HG03460 (cell line): ENCODE results near the gene ACBD4.
A peak's percentile ranks its signal among the peaks of the same experiment; 100 is the strongest.

ENCODE experiments used
- ATAC-seq: cut with Tn5 transposase; IDR thresholded peaks from one replicate; pipeline ENCODE4 v1.9.1; 2021; ENCODE audit not compliant: unreplicated experiment

Gene ACBD4

GRCh38 chr17:45150911-45151809 lies 15.7 kb downstream of the ACBD4 start:
- ATAC-seq: no peak

GRCh38 chr17:45155029-45155428 lies 19.5 kb downstream of the ACBD4 start:
- ATAC-seq: no peak

DNA sequence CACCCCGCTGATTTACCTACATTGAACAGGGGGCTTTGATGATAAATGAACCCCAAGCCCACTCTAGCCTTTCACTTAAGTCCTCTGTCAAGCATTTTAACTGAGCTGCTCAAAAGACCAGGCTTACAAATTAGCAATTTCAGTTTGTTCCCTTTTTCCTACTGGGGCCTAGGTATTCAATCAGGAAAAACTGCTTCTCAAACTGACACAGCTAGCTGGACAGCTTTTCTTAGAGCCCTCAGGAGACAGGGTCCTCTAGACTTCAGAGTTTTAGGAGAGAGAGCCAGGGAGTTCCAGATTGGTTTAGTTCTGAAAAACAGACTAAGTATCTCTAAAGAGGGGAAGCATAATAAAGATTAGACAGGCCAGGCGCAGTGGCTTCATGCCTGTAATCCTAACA lies 20.0 kb downstream of the ACBD4 start:
- no peak for ATAC-seq

DNA sequence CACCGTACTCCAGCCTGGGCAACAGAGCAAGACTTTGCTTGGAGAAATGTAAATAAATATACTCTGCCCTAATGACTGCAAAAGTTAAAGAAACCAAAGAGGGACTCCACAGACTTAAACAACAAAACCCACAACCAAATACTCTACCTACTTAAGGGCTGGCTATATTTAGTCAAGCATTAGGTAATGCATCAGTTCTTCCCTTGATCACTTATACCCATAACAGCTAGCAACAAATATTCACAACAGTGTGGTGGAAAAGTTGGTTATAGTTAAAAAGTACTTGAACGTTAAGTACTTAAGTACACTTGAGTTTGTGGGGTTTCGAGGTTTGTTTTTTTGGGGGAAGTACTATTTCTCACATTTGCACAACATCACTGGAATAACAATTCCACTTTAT lies 20.8 kb downstream of the ACBD4 start:
- ATAC-seq: no peak

GRCh38 chr17:45160447-45161287 lies 25.2 kb downstream of the ACBD4 start:
- ATAC-seq: peak; percentile 26

DNA sequence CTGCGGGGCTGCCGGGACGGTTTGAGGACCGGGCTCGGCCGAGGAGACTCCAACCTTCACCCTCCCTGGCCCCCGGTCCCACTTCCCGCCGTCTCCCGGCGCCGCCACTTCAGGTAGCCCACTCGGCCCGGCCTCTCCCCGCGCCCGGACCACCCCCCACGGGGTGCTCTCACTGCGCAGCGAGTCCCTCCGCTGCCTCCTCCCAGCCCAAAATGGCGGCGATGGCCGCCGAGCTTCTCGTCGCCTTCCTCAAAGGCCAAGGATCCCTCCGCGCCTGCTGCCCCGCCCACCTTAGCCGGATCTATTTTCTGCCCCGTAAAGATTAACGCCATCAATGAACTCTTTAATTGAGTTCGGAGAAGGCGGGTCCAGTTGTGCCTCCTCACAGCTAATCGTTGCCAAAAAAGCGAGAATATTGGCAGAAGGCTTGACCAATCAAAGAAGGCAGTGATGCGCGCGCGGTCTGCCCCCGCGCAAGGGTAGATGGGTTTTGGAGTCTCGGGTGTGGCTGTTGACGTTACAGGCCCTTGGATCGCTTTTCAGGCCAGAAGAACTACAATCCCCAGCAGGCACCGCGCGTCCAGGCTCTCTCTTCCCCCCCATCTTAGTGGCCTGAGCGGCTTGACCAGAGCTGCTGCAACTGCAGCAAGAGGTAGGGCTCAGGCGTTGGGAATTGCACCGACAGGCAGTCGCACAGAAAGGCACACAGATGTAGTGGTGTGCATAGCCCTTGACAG lies 26.0 kb downstream of the ACBD4 start, which contains the start of gene HEXIM2:
Gene HEXIM2 (plus strand): TSS at position 588 of the 737 bp plus-strand sequence. CDS start 919 bp downstream, outside the sequence.
- ATAC-seq: peak; percentile 89

DNA sequence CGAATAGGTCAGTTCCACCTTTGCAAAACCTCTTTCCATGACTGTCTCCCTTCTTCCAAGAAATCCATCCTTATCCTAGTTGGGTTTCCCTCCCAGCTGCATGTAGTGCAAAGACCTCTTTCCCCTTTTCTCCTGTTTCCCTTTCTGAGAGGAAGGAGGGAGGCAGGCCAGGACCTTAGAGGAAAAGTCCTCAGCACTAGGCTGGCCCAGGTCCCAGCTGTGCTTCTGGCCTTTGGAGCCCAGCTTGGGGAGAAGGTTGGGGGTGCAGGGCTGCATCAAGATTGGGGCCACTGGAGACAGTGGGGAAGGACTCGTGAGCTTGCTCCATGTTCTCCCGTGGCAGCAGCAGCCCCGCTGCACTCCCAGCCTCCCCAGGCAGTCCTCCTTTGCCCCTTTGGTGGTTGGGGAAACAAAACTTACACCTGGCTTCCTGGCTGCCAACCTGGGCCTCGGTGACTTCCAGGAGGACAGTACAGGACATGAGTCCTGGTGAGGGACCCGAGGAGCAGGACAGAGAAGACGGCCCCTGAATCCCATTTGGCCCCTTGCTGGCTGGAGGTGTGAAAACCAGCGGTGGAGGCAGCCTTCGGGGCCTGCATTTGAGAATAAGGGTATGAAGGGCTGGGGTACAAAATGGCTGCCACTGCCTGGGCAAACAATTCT lies 26.7 kb downstream of the ACBD4 start:
- ATAC-seq: no peak

DNA sequence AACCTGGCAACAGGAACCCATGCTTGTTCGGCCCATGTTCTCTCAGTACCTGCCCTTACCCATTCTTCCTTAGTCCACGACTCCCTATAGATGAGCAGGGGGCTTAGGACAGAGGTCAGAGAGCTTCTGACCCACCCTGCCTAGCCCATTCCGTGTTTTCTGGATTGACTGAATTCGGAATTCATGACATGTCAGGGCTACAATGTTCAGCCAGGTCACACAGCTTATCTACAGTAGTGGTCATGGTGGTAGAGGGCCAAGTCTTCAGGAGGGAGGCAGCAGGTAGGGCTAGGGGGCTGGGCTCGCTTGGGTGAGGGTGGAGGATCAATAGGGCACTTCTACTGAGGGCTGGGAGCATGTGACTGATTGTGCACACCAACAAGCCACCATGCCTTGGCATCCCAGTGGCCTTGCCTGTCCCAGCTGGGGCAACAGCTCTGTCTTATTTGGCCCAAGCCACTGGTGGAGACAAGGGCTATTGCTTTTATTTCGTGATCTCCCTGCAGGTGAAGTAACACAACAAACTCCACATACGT lies 29.3 kb downstream of the ACBD4 start:
- ATAC-seq: no peak

DNA sequence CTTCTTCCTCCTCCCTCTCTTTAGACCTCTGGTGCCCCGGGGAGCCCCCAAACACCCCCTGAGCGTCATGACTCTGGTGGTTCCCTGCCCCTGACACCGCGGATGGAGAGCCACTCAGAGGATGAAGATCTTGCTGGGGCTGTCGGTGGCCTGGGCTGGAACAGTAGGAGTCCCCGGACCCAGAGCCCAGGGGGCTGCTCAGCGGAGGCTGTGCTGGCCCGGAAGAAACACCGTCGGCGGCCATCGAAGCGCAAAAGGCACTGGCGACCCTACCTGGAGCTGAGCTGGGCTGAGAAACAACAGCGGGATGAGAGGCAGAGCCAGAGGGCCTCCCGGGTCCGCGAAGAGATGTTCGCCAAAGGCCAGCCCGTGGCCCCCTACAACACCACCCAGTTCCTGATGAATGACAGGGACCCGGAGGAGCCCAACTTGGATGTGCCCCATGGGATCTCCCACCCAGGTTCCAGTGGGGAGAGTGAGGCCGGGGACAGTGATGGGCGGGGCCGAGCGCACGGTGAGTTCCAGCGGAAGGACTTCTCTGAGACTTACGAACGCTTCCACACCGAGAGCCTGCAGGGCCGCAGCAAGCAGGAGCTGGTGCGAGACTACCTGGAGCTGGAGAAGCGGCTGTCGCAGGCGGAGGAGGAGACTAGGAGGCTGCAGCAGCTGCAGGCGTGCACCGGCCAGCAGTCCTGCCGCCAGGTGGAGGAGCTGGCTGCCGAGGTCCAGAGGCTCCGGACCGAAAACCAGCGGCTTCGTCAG lies 33.7 kb downstream of the ACBD4 start:
- no peak for ATAC-seq

DNA sequence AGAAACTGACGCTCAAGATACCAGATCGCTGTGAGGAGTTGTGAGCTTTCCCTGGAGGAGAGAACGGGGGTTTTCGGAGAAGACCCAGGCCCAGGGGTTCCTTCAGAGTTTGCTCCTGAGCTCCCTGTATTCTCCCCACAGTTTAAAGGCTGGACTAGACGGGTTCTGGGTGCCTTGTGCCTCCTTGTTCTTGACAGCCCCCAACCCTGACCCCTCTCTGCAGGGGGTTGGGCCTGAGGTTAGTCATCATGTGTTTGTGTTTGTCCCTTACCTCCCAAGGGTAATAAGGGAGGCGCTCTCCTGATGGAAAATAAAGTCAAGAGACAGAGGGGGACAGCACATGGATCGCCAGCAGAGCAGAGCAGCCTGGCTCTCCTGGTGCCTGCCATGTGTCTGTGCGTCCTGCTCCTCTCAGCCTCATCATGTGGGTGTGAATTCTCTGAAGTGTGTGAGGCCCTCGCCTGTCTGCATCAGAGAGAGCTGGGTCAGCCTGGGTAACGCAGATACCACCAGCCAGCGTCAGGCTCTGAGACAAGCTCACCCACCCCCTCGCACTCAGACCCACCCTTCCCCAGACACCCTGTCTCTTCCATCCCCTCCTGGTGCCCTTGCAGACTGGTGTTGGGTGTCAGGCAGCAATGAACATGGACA lies 34.9 kb downstream of the ACBD4 start:
- ATAC-seq: no peak

GRCh38 chr17:45170931-45171337 lies 35.4 kb downstream of the ACBD4 start:
- ATAC-seq: no peak

DNA sequence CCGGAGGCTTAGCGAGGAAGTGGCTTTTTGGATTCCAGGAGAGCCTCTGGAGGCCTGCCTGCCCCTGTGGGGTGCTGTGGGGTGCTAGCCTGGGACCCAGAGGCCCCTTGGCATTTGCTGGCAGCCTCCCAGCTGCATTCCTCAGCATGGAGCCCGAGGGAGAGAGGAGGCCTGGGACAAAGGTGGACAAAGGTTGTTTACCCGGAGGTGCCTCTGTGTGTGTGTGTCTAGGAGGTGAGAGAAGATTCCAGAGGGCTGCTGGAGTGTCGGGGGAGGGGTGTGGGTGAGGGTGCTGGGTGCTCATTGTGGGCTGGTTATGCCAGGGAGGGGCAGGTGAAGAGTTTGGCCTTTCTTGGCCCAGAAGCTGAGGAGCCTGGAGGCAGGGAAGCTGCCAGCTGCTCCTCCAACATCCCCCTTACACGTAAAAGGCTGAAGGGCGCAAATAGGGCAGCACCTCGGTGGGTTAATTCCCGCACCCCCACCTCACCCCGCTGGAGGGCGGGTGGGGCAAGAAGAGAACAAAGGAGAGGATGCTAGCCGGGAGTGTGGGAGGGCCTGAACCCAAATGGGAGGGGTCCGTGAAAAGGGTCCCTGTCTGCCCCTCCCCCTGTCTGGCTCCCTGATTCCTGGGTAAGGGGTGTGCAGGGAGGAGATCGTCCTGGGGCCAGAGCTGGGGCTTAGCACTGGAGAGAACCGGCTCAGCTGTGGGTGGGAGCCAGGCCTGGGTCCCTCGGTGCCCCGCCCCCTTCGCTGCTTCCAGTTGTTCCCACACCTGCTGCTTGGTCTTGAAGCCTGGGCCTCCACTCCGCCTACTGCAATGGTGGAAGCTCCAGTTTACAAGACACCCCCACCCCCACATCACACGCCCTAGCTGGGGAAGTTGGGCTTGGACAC lies 36.1 kb downstream of the ACBD4 start:
- ATAC-seq: no peak

DNA sequence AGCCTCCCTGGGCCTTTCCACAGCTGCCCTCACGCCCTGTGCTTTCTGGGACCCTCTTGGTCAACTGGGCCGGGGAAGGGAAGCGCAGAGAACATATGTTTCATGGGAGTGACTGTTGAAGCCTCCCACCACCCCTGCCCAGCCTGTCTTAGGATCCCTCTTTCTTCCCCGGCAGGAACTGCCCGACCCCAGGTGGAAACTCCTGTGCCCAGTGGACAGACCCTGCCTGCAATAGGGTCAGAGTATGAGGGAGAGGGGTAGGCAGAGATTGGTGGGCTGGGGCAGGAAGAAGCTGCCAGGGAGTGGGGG lies 36.7 kb downstream of the ACBD4 start:
- no peak for ATAC-seq

DNA sequence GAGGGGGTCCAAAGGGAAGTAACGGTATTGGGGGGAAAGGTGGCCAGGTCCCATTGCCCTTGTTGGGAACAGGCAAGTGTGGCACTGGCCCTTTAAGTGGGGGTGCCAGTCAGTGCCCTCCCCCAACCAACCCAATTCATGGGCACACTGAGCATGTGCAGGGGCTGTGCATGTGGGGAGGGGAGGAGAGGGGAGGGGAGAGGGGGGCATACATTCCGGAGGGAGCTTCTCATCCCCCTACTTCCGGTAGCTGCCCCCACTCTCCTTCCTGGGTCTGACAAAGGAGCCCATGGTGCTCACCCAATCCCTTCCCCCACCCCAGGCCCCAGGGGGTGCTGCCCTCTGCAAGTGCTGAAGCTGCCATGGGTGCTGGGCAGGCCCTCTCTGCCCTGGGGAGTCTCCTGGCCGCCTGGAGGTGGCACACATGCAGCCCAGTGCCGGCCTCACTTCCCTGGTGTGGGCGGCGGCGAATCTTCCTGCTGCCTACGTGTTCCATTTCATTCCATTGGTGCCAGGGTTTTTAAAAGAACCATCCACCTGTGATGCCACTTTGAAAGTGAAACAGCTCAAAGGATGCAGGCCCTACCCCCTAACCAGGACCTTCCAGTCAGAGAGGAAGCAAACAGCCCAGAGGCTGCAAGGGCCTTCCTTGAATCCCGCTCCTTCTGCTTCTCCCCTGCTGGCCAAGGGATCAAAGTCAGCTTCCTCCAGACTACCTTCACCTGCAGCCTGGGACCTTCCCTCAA lies 37.2 kb downstream of the ACBD4 start:
- no peak for ATAC-seq

DNA sequence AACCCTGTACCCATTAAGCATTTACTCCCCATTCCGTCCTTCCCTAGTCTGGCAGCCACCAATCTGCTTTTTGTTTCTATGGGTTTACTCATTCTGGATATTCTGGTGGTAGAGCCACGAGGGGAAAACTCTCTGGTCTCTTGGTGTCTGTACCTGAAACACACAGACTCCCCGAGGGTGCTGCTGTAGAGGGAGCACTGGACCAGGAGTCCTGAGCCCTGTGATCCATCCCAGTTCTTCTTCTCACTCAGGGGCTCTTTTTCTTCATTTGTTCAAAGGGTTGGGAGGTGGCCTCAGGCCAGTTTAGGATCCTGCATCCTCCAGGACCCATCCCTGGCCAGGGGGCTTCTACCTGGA lies 40.2 kb downstream of the ACBD4 start:
- no peak for ATAC-seq

DNA sequence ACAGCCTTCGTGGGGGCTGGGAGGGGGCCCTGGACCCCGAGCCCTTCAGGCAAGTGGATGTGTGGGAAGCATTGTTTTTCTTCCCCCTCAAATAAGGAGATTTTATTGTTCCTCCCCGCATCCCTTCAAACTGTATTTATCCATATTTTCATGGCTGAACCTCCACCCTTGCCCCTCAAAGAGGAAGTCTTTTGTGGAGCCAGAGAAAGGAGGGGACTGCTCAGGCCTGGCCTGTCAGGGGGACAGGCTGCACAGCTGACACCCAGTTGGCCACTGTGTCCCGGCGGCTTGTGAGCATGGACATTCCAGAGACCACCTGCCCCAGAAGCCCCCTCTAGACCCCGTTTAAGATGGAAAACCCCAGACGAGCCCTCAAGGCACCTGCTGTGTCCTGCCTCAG lies 42.1 kb downstream of the ACBD4 start:
- no peak for ATAC-seq

DNA sequence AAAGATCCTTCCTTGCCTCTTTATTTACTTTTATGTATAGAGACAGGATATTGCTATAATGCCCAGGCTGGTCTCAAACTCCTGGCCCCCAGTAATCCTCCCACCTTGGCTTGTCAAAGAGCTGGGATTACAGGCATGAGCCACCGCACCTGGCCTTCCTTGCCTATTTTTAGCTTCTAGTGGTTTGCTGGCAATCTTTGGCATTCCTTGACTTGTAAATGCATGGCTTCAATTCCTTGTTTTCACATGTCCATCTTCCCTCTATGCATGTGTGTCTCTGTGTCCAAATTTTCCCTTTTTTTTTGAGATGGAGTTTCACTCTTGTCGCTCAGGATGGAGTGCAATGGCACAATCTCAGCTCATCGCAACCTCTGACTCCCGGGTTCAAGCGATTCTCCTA lies 48.7 kb downstream of the ACBD4 start:
- no peak for ATAC-seq
